Measurements from ENCODE around the gene ENPP1.

The ENPP1 gene

DNA sequence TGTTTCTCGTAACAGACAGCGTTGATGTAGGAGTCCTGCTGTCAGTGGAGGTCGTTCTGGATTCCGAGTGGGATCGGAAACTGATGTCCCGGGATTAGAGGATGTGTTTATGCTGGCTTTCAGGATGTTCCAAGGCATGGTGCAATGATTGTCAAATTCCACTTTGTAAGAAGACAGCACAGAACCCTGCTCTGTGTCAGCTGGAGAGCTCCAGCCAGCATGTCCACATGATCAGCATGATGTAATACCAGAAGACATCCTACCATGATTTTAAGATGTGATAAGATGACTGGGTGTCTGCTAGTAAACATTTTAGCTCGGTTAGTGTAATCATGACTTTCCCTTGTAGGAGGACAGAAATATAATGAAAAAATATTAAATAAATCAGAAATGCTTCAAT, 20.3 kb downstream of the ENPP1 start:
- H3F3A ChIP-seq (ENCODE audit: insufficient read depth), result no peaks in the 10 kb centered on the region
- no peak overlapping the region for H3K4me2 ChIP-seq (ENCODE audit: low read depth, low read length, poor library complexity, severe bottlenecking)
- H3K9me2 ChIP-seq (replicated peaks; ENCODE audit: insufficient read depth, low read length), result no peaks in the 10 kb centered on the region
- H3K4me3 ChIP-seq (ENCODE audit: insufficient read depth, low read length, poor library complexity, severe bottlenecking), result no peak overlapping the region
- H3K27ac ChIP-seq (ENCODE audit: low read depth, low read length), result no peak overlapping the region
- no peaks in the 10 kb centered on the region for H3K27me3 ChIP-seq (ENCODE audit: low read length)
- no peaks in the 10 kb centered on the region for H3K36me3 ChIP-seq (ENCODE audit: low read length)
- no peaks in the 10 kb centered on the region for H3K9me3 ChIP-seq (ENCODE audit: insufficient read depth, low read length)
- H3K79me2 ChIP-seq (ENCODE audit: insufficient read depth, low read length), result no peaks in the 10 kb centered on the region
- H4K20me1 ChIP-seq (ENCODE audit: low read depth, low read length), result no peaks in the 10 kb centered on the region
- TF ChIP-seq EZH2phosphoT487 (conservative IDR thresholded peaks at IDR 0.05; ENCODE audit: low read length), result no peak
- TF ChIP-seq, protein P1, sequence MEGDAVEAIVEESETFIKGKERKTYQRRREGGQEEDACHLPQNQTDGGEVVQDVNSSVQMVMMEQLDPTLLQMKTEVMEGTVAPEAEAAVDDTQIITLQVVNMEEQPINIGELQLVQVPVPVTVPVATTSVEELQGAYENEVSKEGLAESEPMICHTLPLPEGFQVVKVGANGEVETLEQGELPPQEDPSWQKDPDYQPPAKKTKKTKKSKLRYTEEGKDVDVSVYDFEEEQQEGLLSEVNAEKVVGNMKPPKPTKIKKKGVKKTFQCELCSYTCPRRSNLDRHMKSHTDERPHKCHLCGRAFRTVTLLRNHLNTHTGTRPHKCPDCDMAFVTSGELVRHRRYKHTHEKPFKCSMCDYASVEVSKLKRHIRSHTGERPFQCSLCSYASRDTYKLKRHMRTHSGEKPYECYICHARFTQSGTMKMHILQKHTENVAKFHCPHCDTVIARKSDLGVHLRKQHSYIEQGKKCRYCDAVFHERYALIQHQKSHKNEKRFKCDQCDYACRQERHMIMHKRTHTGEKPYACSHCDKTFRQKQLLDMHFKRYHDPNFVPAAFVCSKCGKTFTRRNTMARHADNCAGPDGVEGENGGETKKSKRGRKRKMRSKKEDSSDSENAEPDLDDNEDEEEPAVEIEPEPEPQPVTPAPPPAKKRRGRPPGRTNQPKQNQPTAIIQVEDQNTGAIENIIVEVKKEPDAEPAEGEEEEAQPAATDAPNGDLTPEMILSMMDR (IDR thresholded peaks at IDR 0.05; ENCODE audit: insufficient read depth, low read length, poor library complexity, severe bottlenecking), result no peak
- no peak overlapping the region for H3K9ac ChIP-seq (ENCODE audit: low read length)
- H2AFZ ChIP-seq (ENCODE audit: low read depth, low read length, severe bottlenecking), result no peak overlapping the region

DNA sequence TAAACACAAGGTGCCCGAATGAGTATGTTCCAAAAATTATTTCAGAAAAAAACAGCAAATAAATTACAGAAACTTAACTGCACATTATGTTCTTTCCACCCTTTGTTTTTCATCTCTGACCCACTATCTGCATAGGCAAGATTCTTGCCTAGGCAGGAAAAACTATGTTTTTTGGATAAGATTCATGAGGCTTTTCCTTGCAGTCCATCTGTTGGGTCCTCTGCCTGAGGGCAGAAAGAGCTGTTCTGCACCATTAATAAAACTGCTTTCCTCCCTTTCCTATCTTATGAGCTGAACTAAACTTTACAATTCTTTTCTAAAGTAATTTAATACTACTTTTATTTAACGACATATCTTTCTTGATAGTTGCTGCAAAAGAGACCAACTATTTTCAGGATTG, 21.1 kb downstream of the ENPP1 start:
- Histone ChIP-seq H3F3A (ENCODE audit: insufficient read depth) (no peaks in the 10 kb centered on the region), H3K9ac (ENCODE audit: low read length) (no peak overlapping the region), H3K9me3 (ENCODE audit: insufficient read depth, low read length) (no peaks in the 10 kb centered on the region), H4K20me1 (ENCODE audit: low read depth, low read length) (no peaks in the 10 kb centered on the region), H2AFZ (ENCODE audit: low read depth, low read length, severe bottlenecking) (no peak overlapping the region), H3K36me3 (ENCODE audit: low read length) (no peaks in the 10 kb centered on the region), H3K9me2 (replicated peaks; ENCODE audit: insufficient read depth, low read length) (no peaks in the 10 kb centered on the region), H3K4me3 (ENCODE audit: insufficient read depth, low read length, poor library complexity, severe bottlenecking) (no peak overlapping the region), H3K27me3 (ENCODE audit: low read length) (no peaks in the 10 kb centered on the region), H3K27ac (ENCODE audit: low read depth, low read length) (no peak overlapping the region), H3K4me2 (ENCODE audit: low read depth, low read length, poor library complexity, severe bottlenecking) (no peak overlapping the region), H3K79me2 (ENCODE audit: insufficient read depth, low read length) (no peaks in the 10 kb centered on the region)
- no peak for TF ChIP-seq EZH2phosphoT487 (conservative IDR thresholded peaks at IDR 0.05; ENCODE audit: low read length)
- TF ChIP-seq, protein P1 (IDR thresholded peaks at IDR 0.05; ENCODE audit: insufficient read depth, low read length, poor library complexity, severe bottlenecking), result no peak

DNA sequence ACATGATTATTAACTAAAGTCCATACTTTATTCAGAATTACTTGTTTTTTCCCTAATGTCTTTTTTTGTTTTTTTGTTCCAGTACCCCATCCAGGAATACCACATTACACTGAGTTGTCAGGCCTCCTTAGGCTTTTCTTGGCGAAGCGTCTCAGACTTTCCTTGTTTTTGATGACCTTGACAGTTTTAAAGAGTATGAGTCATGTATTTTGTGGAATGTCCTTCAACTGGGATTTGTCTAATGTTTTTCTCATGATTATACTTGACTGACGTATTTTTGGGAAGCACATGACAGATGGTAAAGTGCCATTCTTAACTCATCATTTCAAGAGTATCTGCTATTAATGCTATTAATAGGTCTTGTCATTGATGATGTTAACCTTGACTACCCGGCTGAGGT, 23.6 kb downstream of the ENPP1 start:
- no peak for TF ChIP-seq EZH2phosphoT487 (conservative IDR thresholded peaks at IDR 0.05; ENCODE audit: low read length)
- TF ChIP-seq, protein P1 (IDR thresholded peaks at IDR 0.05; ENCODE audit: insufficient read depth, low read length, poor library complexity, severe bottlenecking), result no peak

More for the DNA sequence above, 23.6 kb downstream of the ENPP1 start:
- no peak overlapping the region for H3K4me3 ChIP-seq (ENCODE audit: insufficient read depth, low read length, poor library complexity, severe bottlenecking)
- no peak overlapping the region for H2AFZ ChIP-seq (ENCODE audit: low read depth, low read length, severe bottlenecking)
- H3K9me3 ChIP-seq (ENCODE audit: insufficient read depth, low read length), result no peaks in the 10 kb centered on the region
- H3K36me3 ChIP-seq (ENCODE audit: low read length), result no peaks in the 10 kb centered on the region
- no peaks in the 10 kb centered on the region for H3F3A ChIP-seq (ENCODE audit: insufficient read depth)
- H4K20me1 ChIP-seq (ENCODE audit: low read depth, low read length), result no peaks in the 10 kb centered on the region
- H3K27ac ChIP-seq (ENCODE audit: low read depth, low read length), result no peak overlapping the region
- no peak overlapping the region for H3K9ac ChIP-seq (ENCODE audit: low read length)
- no peaks in the 10 kb centered on the region for H3K9me2 ChIP-seq (replicated peaks; ENCODE audit: insufficient read depth, low read length)
- no peak overlapping the region for H3K4me2 ChIP-seq (ENCODE audit: low read depth, low read length, poor library complexity, severe bottlenecking)
- H3K27me3 ChIP-seq (ENCODE audit: low read length), result no peaks in the 10 kb centered on the region
- no peaks in the 10 kb centered on the region for H3K79me2 ChIP-seq (ENCODE audit: insufficient read depth, low read length)
